OCI-LY1 (cell line): Measurements from ENCODE around the gene TMEM131.
"Not testable (repeated sequence)": the region's sequence is repeated elsewhere in the genome, so short reads cannot be mapped to it uniquely, and the experiment has no call there.

Source experiments
- H2AFZ ChIP-seq: fragments of 200-600 bp; sonication (generic), shearing (Covaris generic); 2 replicates; pipeline ENCODE4 v1.6.0; 2014; ENCODE audit warnings: antibody characterized with exemption, mild to moderate bottlenecking, low read length
- H3F3A ChIP-seq: fragments of 200-600 bp; sonication (generic), shearing (Covaris generic); 2 replicates; pipeline ENCODE4 v1.6.0; 2014; ENCODE audit warnings: mild to moderate bottlenecking, antibody characterized with exemption, low read length, moderate library complexity; ENCODE audit not compliant: insufficient read depth
- H3K27ac ChIP-seq: fragments of 200-600 bp; sonication (generic); 2 replicates; pipeline ENCODE4 v1.5.1; 2014; ENCODE audit warnings: low read length, mixed run types, mild to moderate bottlenecking, low read depth; ENCODE audit not compliant: poor library complexity, severe bottlenecking
- H3K27me3 ChIP-seq: fragments of 200-600 bp; sonication (generic); 2 replicates; pipeline ENCODE4 v1.6.0; 2014; ENCODE audit warnings: antibody characterized with exemption, mild to moderate bottlenecking, low read length, moderate library complexity; ENCODE audit not compliant: insufficient read depth
- H3K36me3 ChIP-seq: fragments of 200-600 bp; sonication (generic); 2 replicates; pipeline ENCODE4 v1.6.1; 2014; ENCODE audit warnings: mild to moderate bottlenecking, antibody characterized with exemption, low read length, moderate library complexity, mixed read lengths; ENCODE audit not compliant: insufficient read depth
- H3K4me1 ChIP-seq: fragments of 200-600 bp; sonication (generic); 2 replicates; pipeline ENCODE4 v1.5.1; 2014; ENCODE audit warnings: mild to moderate bottlenecking, low read length, moderate library complexity; ENCODE audit not compliant: insufficient read depth, severe bottlenecking
- H3K4me2 ChIP-seq: fragments of 200-600 bp; sonication (generic), shearing (Covaris generic); 2 replicates; pipeline ENCODE4 v1.6.1; 2014; ENCODE audit warnings: low read length
- H3K4me3 ChIP-seq: fragments of 200-600 bp; sonication (generic); 2 replicates; pipeline ENCODE4 v1.5.1; 2014; ENCODE audit warnings: low read length, low read depth, mild to moderate bottlenecking, mixed read lengths; ENCODE audit not compliant: poor library complexity, severe bottlenecking
- H3K79me2 ChIP-seq: fragments of 200-600 bp; shearing (Covaris generic); 2 replicates; pipeline ENCODE4 v1.6.1; 2016; ENCODE audit warnings: mixed run types, low read length, mixed read lengths; ENCODE audit not compliant: insufficient read depth
- H3K9ac ChIP-seq: fragments of 200-600 bp; sonication (generic), shearing (Covaris generic); 2 replicates; pipeline ENCODE4 v1.6.1; 2014; ENCODE audit warnings: mild to moderate bottlenecking, low read length, mixed read lengths
- H3K9me2 ChIP-seq: fragments of 200-600 bp; sonication (generic), shearing (Covaris generic); 2 replicates; pipeline ENCODE4 v1.6.1; 2014; ENCODE audit warnings: low read depth, mild to moderate bottlenecking, low read length, mixed read lengths
- H3K9me3 ChIP-seq: fragments of 200-600 bp; shearing (Covaris generic); 2 replicates; pipeline ENCODE4 v1.6.1; 2014; ENCODE audit warnings: low read length, mixed read lengths
- H4K20me1 ChIP-seq: fragments of 200-600 bp; sonication (generic), shearing (Covaris generic); 2 replicates; pipeline ENCODE4 v1.6.0; 2016; ENCODE audit warnings: mild to moderate bottlenecking, low read length; ENCODE audit not compliant: insufficient read depth
- EZH2 ChIP-seq: fragments of 200-600 bp; sonication (generic), shearing (Covaris generic); IDR thresholded peaks from 2 replicates; pipeline ENCODE4 v1.8.0; 2017; ENCODE audit warnings: borderline replicate concordance, mixed run types, mild to moderate bottlenecking, antibody characterized with exemption, low read length, moderate library complexity, mixed read lengths
- TF ChIP-seq, protein P1 (sequence below): fragments of 200-600 bp; sonication (generic), shearing (Covaris generic); IDR thresholded peaks from 2 replicates; pipeline ENCODE4 v1.5.1; 2017; ENCODE audit warnings: mild to moderate bottlenecking, antibody characterized with exemption, low read length, moderate library complexity, mixed read lengths

The TMEM131 gene

DNA sequence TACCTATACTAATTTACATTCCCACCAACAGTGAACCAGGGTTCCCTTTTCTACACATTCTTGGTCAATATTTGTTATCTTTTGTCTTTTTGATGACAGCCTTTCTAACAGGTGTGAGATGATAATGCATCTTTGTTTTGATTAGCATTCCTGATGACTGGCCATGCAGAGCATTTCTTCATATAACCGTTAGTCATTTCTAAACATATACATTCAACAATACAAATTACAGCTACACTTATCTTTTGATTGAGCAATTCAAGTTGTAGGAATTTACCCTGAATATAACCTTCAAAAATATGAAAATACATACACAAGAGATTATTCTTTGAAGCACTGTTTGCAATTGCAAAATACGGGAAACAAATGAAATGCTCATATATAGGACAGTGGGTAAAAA is 94.9 kb downstream of the TMEM131 start:
- Histone ChIP-seq H3K9me3 (0 out of 2 replicates have a peak, but pooled peaks cover 7% of the 10 kb centered on the region), H3K9me2 (no peaks in the 10 kb centered on the region), H3K9ac (no peak overlapping the region), H4K20me1 (no peaks in the 10 kb centered on the region), H3K79me2 (no peaks in the 10 kb centered on the region), H2AFZ (no peak overlapping the region), H3K27me3 (no peaks in the 10 kb centered on the region), H3K4me3 (no peak overlapping the region), H3K27ac (no peak overlapping the region), H3F3A (no peaks in the 10 kb centered on the region), H3K36me3 (peaks cover 8% of the 10 kb centered on the region), H3K4me2 (no peak overlapping the region), H3K4me1 (no peaks in the 10 kb centered on the region)
- TF ChIP-seq, protein P1, sequence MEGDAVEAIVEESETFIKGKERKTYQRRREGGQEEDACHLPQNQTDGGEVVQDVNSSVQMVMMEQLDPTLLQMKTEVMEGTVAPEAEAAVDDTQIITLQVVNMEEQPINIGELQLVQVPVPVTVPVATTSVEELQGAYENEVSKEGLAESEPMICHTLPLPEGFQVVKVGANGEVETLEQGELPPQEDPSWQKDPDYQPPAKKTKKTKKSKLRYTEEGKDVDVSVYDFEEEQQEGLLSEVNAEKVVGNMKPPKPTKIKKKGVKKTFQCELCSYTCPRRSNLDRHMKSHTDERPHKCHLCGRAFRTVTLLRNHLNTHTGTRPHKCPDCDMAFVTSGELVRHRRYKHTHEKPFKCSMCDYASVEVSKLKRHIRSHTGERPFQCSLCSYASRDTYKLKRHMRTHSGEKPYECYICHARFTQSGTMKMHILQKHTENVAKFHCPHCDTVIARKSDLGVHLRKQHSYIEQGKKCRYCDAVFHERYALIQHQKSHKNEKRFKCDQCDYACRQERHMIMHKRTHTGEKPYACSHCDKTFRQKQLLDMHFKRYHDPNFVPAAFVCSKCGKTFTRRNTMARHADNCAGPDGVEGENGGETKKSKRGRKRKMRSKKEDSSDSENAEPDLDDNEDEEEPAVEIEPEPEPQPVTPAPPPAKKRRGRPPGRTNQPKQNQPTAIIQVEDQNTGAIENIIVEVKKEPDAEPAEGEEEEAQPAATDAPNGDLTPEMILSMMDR, result no peak
- TF ChIP-seq EZH2, result no peak

GRCh38 chr2:97893042-97893441 is 102.7 kb downstream of the TMEM131 start:
- not testable (repeated sequence) for H3K9ac ChIP-seq, H2AFZ ChIP-seq, H3K27ac ChIP-seq, H3F3A ChIP-seq, H4K20me1 ChIP-seq, H3K4me1 ChIP-seq, H3K36me3 ChIP-seq, H3K9me2 ChIP-seq, H3K4me2 ChIP-seq, H3K4me3 ChIP-seq, H3K9me3 ChIP-seq, H3K79me2 ChIP-seq, H3K27me3 ChIP-seq

GRCh38 chr2:97891611-97892010 is 104.1 kb downstream of the TMEM131 start:
- H2AFZ ChIP-seq, result no peak overlapping the region
- H3K9me3 ChIP-seq, result peaks cover 2% of the 10 kb centered on the region; the same call in 1 of the 2 replicates
- no peaks in the 10 kb centered on the region for H3K27me3 ChIP-seq
- H3K4me1 ChIP-seq, result no peaks in the 10 kb centered on the region
- no peak overlapping the region for H3K9ac ChIP-seq
- no peaks in the 10 kb centered on the region for H3K79me2 ChIP-seq
- no peak overlapping the region for H3K4me2 ChIP-seq
- no peaks in the 10 kb centered on the region for H4K20me1 ChIP-seq
- H3K27ac ChIP-seq, result no peak overlapping the region
- no peaks in the 10 kb centered on the region for H3F3A ChIP-seq
- peaks cover 18% of the 10 kb centered on the region for H3K36me3 ChIP-seq
- H3K4me3 ChIP-seq, result no peak overlapping the region
- no peaks in the 10 kb centered on the region for H3K9me2 ChIP-seq
- TF ChIP-seq EZH2, result no peak
- TF ChIP-seq, protein P1, result no peak

- no peak overlapping the region for H3K27ac ChIP-seq
- H3K4me3 ChIP-seq, result no peak overlapping the region
- peaks cover 30% of the 10 kb centered on the region for H3K36me3 ChIP-seq
- H4K20me1 ChIP-seq, result no peaks in the 10 kb centered on the region
- no peaks in the 10 kb centered on the region for H3K27me3 ChIP-seq
- no peaks in the 10 kb centered on the region for H3K4me1 ChIP-seq
- peaks cover 14% of the 10 kb centered on the region; the same call in 1 of the 2 replicates for H3K9me3 ChIP-seq
- no peaks in the 10 kb centered on the region for H3K9me2 ChIP-seq
- TF ChIP-seq EZH2, result no peak
- TF ChIP-seq, protein P1, result no peak
- no peak overlapping the region for H2AFZ ChIP-seq
- H3F3A ChIP-seq, result no peaks in the 10 kb centered on the region
- H3K9ac ChIP-seq, result no peak overlapping the region
- H3K4me2 ChIP-seq, result no peak overlapping the region
- no peaks in the 10 kb centered on the region for H3K79me2 ChIP-seq
Observed at GRCh38 chr2:97889156-97889555, 106.6 kb downstream of the TMEM131 start.
